PFSK-1 (cell line): ENCODE data around the gene C1orf167.

Experiments used
- FOXP2 ChIP-seq: optimal IDR thresholded peaks from 2 replicates; pipeline ENCODE3; 2011; ENCODE audit warnings: borderline replicate concordance, control low read depth, inconsistent platforms; ENCODE audit not compliant: insufficient read depth; ENCODE audit errors: extremely low read length, extremely low read depth
- POLR2AphosphoS5 ChIP-seq: IDR thresholded peaks from 2 replicates; pipeline ENCODE4 v1.6.1; 2012; ENCODE audit warnings: low read depth, mild to moderate bottlenecking, control low read depth, low read length, moderate library complexity
- SIN3A ChIP-seq: IDR thresholded peaks from 2 replicates; pipeline ENCODE4 v1.6.1; 2012; ENCODE audit warnings: mild to moderate bottlenecking, low read length, moderate library complexity, borderline replicate concordance; ENCODE audit not compliant: insufficient read depth
- TAF1 ChIP-seq: IDR thresholded peaks from 2 replicates; pipeline ENCODE4 v1.6.1; 2012; ENCODE audit warnings: low read length, control low read depth, borderline replicate concordance; ENCODE audit not compliant: insufficient read depth
- TF ChIP-seq, protein P1 (sequence below), 2 experiments: IDR thresholded peaks; 2 replicates each; pipeline versions ENCODE4 v1.6.1 to v1.8.0; 2011 to 2012; ENCODE audit warnings: low read depth in 2 of 2, low read length in 2 of 2, control low read depth in 1 of 2, inconsistent platforms in 1 of 2, mild to moderate bottlenecking in 1 of 2, moderate library complexity in 1 of 2; ENCODE audit not compliant: insufficient read depth in 1 of 2

The C1orf167 gene

DNA sequence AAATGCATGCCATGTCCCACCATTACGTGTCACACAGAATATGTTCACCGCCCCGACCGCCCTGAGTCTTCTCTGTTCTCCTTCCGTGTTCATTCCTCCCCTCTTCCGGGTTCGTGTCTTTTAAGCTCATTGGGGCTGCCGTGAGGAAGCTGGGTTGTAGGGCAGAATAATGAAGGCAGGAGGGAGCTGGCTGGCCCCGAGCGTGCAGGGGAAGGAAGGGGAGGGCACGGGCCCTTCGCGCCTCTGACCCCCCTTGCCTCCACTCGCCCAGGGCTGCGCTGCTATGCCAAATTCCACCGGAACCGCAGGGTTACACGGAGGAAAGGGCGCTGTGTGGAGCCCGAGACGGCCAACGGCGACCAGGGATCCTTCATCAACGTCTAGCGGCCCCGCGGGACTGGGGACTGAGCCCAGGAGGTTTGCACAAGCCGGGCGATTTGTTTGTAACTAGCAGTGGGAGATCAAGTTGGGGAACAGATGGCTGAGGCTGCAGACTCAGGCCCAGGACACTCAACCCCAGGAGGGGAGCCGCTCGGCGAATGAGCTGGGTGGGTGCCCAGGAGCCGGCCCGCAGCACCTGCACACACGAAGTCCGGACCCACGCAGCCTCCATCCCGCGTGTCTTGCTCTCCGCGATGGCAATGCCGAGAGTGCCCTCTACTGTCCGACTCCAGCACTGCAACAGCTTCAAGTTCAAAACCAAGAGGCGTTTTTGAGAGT, 42.5 kb upstream of the C1orf167 start:
- TF ChIP-seq POLR2AphosphoS5 (no peak), FOXP2 (no peak), SIN3A (no peak), TAF1 (no peak)
- TF ChIP-seq, protein P1, sequence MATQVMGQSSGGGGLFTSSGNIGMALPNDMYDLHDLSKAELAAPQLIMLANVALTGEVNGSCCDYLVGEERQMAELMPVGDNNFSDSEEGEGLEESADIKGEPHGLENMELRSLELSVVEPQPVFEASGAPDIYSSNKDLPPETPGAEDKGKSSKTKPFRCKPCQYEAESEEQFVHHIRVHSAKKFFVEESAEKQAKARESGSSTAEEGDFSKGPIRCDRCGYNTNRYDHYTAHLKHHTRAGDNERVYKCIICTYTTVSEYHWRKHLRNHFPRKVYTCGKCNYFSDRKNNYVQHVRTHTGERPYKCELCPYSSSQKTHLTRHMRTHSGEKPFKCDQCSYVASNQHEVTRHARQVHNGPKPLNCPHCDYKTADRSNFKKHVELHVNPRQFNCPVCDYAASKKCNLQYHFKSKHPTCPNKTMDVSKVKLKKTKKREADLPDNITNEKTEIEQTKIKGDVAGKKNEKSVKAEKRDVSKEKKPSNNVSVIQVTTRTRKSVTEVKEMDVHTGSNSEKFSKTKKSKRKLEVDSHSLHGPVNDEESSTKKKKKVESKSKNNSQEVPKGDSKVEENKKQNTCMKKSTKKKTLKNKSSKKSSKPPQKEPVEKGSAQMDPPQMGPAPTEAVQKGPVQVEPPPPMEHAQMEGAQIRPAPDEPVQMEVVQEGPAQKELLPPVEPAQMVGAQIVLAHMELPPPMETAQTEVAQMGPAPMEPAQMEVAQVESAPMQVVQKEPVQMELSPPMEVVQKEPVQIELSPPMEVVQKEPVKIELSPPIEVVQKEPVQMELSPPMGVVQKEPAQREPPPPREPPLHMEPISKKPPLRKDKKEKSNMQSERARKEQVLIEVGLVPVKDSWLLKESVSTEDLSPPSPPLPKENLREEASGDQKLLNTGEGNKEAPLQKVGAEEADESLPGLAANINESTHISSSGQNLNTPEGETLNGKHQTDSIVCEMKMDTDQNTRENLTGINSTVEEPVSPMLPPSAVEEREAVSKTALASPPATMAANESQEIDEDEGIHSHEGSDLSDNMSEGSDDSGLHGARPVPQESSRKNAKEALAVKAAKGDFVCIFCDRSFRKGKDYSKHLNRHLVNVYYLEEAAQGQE (IDR thresholded peaks at IDR 0.05; ENCODE audit: insufficient read depth in 1 of 2, low read depth in 2 of 2, low read length in 2 of 2): no peak

DNA sequence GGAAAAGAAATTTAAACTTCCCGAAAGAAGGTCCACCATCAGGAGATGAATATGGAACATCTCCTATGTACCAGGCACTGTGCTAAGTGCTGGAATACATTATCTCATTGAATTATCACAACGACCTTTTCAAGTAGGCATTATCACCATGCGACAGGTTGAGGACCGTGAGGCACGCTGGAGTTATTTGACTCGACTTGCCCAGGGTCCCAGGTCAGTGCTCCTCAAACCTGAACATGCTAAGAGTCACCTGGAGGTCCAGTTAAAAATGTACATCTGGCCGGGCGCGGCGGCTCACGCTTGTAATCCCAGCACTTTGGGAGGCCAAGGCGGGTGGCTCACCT, 42.0 kb upstream of the C1orf167 start:
- TF ChIP-seq, protein P1 (IDR thresholded peaks at IDR 0.05; ENCODE audit: insufficient read depth in 1 of 2, low read depth in 2 of 2, low read length in 2 of 2): no peak

DNA sequence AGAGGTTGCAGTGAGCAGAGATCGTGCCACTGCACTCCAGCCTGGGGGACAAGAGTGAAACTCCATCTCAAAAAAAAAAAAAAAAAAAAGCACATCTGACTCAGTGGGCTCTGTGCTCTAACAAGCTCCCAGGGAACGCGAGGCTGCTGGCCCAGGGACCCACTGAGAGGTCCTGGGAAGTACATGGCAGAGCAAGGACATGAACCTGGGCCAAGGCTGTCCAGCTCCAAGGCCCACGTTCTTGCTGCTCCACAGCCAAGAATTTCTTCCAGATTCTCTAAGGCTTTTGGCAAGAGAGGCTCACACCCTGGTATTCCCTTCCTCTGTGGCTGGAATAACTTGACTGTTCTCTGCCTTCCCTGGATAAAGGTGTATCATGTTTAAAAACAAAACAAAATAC, 41.5 kb upstream of the C1orf167 start:
- TF ChIP-seq POLR2AphosphoS5: no peak
- no peak for TF ChIP-seq FOXP2
- TF ChIP-seq, protein P1 (IDR thresholded peaks at IDR 0.05; ENCODE audit: insufficient read depth in 1 of 2, low read depth in 2 of 2, low read length in 2 of 2): no peak
- TF ChIP-seq TAF1: no peak
- TF ChIP-seq SIN3A: no peak

DNA sequence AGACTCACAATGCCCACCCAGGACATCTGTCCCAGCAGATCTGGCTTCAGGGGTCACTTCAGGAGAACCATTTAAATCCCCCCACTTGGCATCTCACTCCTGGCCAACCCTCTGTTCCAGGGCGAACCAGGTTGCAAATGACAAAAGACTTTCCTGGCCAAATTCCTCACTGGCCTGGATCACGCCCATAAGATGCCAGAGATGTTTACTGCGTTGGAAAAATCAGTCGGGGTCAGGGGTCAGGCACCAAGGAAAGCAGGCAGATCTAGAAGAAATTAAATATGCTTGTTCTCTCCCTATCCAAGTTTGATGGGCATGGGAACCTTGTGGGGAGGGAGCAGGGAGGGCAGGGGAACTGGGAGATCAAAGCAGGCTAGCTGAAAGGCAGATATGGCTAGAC, 40.7 kb upstream of the C1orf167 start:
- TF ChIP-seq FOXP2: no peak
- TF ChIP-seq SIN3A: no peak
- no peak for TF ChIP-seq TAF1
- TF ChIP-seq, protein P1 (IDR thresholded peaks at IDR 0.05; ENCODE audit: insufficient read depth in 1 of 2, low read depth in 2 of 2, low read length in 2 of 2): no peak
- TF ChIP-seq POLR2AphosphoS5: no peak

DNA sequence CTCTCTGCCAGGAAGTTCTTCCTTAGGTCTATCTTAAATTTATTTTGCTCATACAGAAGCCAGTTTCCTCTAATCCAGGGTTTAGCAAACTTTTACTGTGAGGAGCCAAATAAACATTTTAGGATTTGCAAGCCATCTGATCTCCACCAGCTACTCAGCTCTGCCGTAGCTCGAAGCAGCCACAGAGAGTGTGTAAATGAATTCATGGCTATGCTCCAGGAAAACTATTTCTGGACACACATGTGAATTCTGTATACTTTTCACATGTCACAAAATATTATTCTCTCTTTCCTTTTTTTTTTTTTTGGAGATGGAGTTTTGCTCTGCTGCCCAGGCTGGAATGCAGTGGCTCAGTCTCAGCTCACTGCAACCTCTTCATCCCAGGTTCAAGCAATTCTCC, 39.5 kb upstream of the C1orf167 start:
- TF ChIP-seq FOXP2: no peak
- no peak for TF ChIP-seq SIN3A
- TF ChIP-seq TAF1: no peak
- no peak for TF ChIP-seq POLR2AphosphoS5
- TF ChIP-seq, protein P1 (IDR thresholded peaks at IDR 0.05; ENCODE audit: insufficient read depth in 1 of 2, low read depth in 2 of 2, low read length in 2 of 2): no peak
